ENCODE results near the gene PRPH. TPM values are rescaled to one million over a fixed set of nuclear protein-coding genes. Genes with fewer than 3 reads are reported as not detected.
A peak's percentile ranks its signal among the peaks of the same experiment; 100 is the strongest.
"Not testable (repeated sequence)": the region's sequence is repeated elsewhere in the genome, so short reads cannot be mapped to it uniquely, and the experiment has no call there.

PRPH gene
- polyA plus RNA-seq, 4 donors: 9.1 to 89.9 TPM; not detected in 2

DNA sequence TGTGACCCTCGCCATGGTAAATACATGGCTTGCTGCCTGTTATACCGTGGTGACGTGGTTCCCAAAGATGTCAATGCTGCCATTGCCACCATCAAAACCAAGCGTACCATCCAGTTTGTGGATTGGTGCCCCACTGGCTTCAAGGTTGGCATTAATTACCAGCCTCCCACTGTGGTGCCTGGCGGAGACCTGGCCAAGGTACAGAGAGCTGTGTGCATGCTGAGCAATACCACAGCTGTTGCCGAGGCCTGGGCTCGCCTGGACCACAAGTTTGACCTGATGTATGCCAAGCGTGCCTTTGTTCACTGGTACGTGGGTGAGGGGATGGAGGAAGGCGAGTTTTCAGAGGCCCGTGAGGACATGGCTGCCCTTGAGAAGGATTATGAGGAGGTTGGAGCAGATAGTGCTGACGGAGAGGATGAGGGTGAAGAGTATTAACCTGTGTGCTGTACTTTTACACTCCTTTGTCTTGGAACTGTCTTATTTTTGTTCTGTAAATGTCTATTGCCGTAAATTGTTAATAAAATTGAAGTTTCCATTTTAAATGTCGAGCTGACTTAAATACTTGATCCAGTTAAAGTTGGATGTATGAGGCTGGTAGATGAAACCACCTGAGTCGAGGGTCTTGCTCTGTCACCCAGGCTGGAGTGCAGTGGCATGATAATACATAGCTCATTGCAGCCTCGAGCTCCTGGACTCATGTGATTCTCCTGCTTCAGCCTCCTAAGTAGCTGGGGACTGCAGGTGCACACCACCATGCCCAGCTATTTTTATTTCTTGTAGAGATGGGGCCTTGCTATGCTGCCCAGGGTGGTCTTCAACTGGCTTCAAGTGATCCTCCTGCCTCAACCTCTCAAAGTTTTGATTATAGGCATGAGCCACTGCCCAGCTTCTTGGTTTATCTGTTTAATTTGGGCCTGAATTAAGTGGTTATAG is 21.9 kb upstream of the PRPH start:
- no peaks in the 10 kb centered on the region for H3K9me3 ChIP-seq (ENCODE audit: control insufficient read depth in 2 of 2, insufficient read depth in 1 of 2, low read depth in 1 of 2, low read length in 1 of 2)
- H3K4me3 ChIP-seq (ENCODE audit: low read depth in 1 of 3, low read length in 3 of 3): no peak overlapping the region
- H3K27ac ChIP-seq (ENCODE audit: low read depth in 1 of 3, low read length in 2 of 3): no peak overlapping the region
- DNase-seq (no peak), FAIRE-seq (no peak)
- 93 to 95% (median 93%) methylated on average over 16 of the region's 16 CpGs for WGBS, 3 donors
- H3K4me1 ChIP-seq (ENCODE audit: control insufficient read depth in 3 of 3, insufficient read depth in 2 of 3, low read depth in 1 of 3, low read length in 2 of 3): peaks cover 0 to 1% (median 0%) of the 10 kb centered on the region in 3 donors
- no peaks in the 10 kb centered on the region for H3K27me3 ChIP-seq (ENCODE audit: control insufficient read depth in 3 of 3, insufficient read depth in 3 of 3, low read length in 3 of 3)
- H3K36me3 ChIP-seq (ENCODE audit: control insufficient read depth in 3 of 3, insufficient read depth in 2 of 3, low read depth in 1 of 3, low read length in 3 of 3): peaks cover 12 to 46% (median 19%) of the 10 kb centered on the region in 3 donors

DNA sequence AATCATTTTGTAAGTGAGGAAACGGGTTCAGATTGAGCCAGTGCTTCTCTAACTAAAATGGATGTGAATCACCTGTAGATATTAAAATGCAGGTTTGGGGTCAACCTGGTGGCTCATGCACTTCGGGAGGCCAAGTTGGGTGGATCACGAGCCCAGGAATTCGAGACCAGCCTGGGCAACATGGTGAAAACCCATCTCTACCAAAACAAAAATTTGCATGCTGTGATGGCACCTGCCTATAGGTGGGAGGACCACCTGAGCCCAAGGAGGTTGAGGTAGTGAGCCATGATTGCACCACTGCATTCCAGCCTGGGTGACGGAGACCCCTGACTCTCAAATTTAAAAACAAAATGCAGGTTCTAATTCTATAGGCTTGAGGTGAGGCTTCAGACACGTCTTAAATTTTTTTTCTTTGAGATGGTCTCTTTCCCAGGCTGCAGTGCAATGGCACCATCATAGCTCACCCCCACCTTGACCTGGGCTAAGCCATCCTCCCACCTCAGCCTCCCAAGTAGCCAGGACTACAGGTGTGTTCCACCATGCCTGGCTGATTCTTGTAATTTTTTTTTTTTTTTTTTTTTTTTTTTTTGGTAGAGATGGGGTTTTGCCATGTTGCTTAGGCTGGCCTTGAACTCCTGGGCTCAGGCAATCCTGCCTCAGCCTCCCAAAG is 21.1 kb upstream of the PRPH start:
- Histone ChIP-seq H3K27ac (ENCODE audit: low read depth in 1 of 3, low read length in 2 of 3) (no peak overlapping the region), H3K4me3 (ENCODE audit: low read depth in 1 of 3, low read length in 3 of 3) (no peak overlapping the region), H3K27me3 (ENCODE audit: control insufficient read depth in 3 of 3, insufficient read depth in 3 of 3, low read length in 3 of 3) (no peaks in the 10 kb centered on the region), H3K9me3 (ENCODE audit: control insufficient read depth in 2 of 2, insufficient read depth in 1 of 2, low read depth in 1 of 2, low read length in 1 of 2) (no peaks in the 10 kb centered on the region), H3K36me3 (ENCODE audit: control insufficient read depth in 3 of 3, insufficient read depth in 2 of 3, low read depth in 1 of 3, low read length in 3 of 3) (peaks cover 12 to 46% (median 19%) of the 10 kb centered on the region in 3 donors), H3K4me1 (ENCODE audit: control insufficient read depth in 3 of 3, insufficient read depth in 2 of 3, low read depth in 1 of 3, low read length in 2 of 3) (peaks cover 0 to 1% (median 0%) of the 10 kb centered on the region in 3 donors)
- DNase-seq (no peak), FAIRE-seq (no peak)
- WGBS, 3 donors: 89 to 96% (median 94%) methylated on average over 6 of the region's 6 CpGs

DNA sequence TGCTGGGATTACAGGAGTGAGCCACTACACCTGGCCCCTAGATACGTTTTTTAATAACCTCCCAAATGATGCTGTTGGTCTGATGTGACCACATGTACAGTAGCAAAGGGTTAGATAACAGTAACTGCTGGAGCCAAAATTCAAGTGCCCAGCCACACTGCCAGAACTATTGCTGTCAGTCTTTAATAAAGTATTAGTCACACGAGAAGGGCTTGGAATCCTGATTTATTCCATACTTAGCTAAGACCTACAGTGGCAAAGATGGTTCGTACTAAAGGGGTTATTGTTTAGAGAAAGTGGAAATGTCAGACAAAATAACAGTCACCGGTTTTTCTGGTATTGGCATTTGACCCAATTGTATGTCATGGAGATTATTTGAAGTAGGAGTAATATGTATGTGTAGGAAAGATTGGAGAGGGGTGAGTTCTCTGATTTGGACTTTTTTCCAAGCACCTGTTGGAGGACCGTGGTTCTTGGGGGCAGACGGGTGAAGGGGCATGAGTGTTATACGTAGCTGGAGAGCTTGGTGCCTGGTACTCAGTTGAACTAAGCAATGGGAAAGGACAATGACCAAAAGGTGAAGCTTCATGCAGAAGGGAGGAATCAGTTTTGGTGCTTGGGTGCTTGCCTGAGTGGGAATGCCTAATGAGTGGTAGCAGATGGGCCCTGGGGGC is 20.4 kb upstream of the PRPH start:
- DNase-seq (no peak), FAIRE-seq (no peak)
- Histone ChIP-seq H3K4me3 (ENCODE audit: low read depth in 1 of 3, low read length in 3 of 3) (no peak overlapping the region), H3K27me3 (ENCODE audit: control insufficient read depth in 3 of 3, insufficient read depth in 3 of 3, low read length in 3 of 3) (no peaks in the 10 kb centered on the region), H3K36me3 (ENCODE audit: control insufficient read depth in 3 of 3, insufficient read depth in 2 of 3, low read depth in 1 of 3, low read length in 3 of 3) (peaks cover 12 to 39% (median 19%) of the 10 kb centered on the region in 3 donors), H3K4me1 (ENCODE audit: control insufficient read depth in 3 of 3, insufficient read depth in 2 of 3, low read depth in 1 of 3, low read length in 2 of 3) (peaks cover 0 to 3% (median 1%) of the 10 kb centered on the region in 3 donors), H3K27ac (ENCODE audit: low read depth in 1 of 3, low read length in 2 of 3) (no peak overlapping the region), H3K9me3 (ENCODE audit: control insufficient read depth in 2 of 2, insufficient read depth in 1 of 2, low read depth in 1 of 2, low read length in 1 of 2) (no peaks in the 10 kb centered on the region)
- WGBS, 3 donors: 77 to 81% (median 80%) methylated on average over 7 of the region's 7 CpGs

DNA sequence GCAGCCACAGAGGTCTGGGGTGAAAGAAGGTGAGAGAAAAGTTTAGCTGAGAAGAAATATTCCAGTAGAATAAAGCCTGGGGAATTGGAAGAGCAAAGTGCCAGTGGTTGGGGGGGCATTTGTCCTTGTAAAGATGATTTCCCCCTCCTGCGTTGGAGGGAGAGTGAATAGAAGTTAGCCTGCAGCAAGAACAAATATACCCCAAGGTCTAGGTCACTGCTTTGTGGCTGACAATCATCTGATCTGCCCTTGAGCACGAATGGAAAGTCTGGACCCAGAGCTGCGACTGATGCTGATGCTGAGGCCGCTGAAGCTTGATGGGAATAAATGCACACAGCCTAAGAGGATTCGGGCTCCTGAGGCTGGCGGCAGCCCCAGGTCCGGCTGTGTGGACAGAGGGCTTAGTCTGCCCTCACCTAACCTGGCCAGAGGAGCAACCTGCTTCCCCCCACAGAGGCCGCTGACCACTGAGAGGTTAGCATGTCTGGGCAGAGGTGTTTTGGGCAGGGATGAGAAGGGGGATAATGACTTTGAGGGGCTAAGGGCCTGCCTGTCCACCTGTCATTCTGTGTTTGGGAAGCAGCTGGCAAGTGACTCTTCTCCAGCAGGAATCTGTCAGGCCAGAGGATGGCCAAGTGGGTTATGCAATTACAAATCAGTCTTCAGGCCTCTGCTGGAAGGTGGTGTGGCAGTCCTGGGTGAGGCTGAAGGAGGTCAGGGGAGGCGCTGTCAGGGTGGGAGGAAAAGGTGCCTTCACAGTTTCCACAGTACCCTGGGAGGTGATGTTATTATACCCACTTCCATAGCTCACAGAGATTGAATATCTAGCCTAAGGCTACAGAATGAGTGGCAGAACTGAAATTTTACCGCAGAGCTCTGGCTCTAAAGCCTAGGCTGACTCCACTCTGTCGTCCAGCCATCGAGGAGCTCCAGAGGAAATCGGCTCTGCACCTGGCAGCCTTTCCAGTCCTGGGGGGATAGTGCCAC is 18.4 kb upstream of the PRPH start:
- Histone ChIP-seq H3K27ac (ENCODE audit: low read depth in 1 of 3, low read length in 2 of 3) (no peak overlapping the region), H3K27me3 (ENCODE audit: control insufficient read depth in 3 of 3, insufficient read depth in 3 of 3, low read length in 3 of 3) (no peaks in the 10 kb centered on the region), H3K36me3 (ENCODE audit: control insufficient read depth in 3 of 3, insufficient read depth in 2 of 3, low read depth in 1 of 3, low read length in 3 of 3) (peaks cover 3 to 27% (median 5%) of the 10 kb centered on the region in 3 donors), H3K4me3 (ENCODE audit: low read depth in 1 of 3, low read length in 3 of 3) (no peak overlapping the region), H3K9me3 (ENCODE audit: control insufficient read depth in 2 of 2, insufficient read depth in 1 of 2, low read depth in 1 of 2, low read length in 1 of 2) (no peaks in the 10 kb centered on the region), H3K4me1 (ENCODE audit: control insufficient read depth in 3 of 3, insufficient read depth in 2 of 3, low read depth in 1 of 3, low read length in 2 of 3) (peaks cover 0 to 7% (median 0%) of the 10 kb centered on the region in 3 donors)
- no peak for FAIRE-seq
- no peak for DNase-seq
- 83 to 85% (median 83%) methylated on average over 13 of the region's 13 CpGs for WGBS, 3 donors

DNA sequence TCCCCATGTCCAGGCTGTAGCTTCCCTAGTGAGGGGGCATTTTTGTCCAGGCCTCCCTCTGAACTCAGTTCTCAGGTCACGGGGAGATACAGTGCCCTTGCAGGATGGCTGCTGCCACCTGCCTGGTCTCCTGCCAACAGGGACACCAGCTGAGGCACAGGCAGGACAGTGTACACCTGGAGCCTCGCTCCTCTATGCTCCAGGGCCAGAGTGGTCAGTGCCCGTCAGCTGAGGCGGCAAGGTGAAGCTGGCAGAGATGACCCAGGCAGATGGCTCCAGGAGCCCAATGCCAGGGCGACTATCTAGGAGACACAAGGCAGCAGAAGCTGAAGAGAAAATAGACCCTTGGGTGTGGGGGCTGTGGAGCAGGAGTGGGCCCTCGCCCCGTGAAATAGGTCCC is 17.5 kb upstream of the PRPH start:
- no peak overlapping the region for H3K4me3 ChIP-seq (ENCODE audit: low read depth in 1 of 3, low read length in 3 of 3)
- H3K4me1 ChIP-seq (ENCODE audit: control insufficient read depth in 3 of 3, insufficient read depth in 2 of 3, low read depth in 1 of 3, low read length in 2 of 3): peaks cover 0 to 7% (median 0%) of the 10 kb centered on the region in 3 donors
- H3K36me3 ChIP-seq (ENCODE audit: control insufficient read depth in 3 of 3, insufficient read depth in 2 of 3, low read depth in 1 of 3, low read length in 3 of 3): peaks cover 0 to 22% (median 3%) of the 10 kb centered on the region in 3 donors
- no peaks in the 10 kb centered on the region for H3K9me3 ChIP-seq (ENCODE audit: control insufficient read depth in 2 of 2, insufficient read depth in 1 of 2, low read depth in 1 of 2, low read length in 1 of 2)
- FAIRE-seq: no peak
- no peaks in the 10 kb centered on the region for H3K27me3 ChIP-seq (ENCODE audit: control insufficient read depth in 3 of 3, insufficient read depth in 3 of 3, low read length in 3 of 3)
- DNase-seq: no peak
- no peak overlapping the region for H3K27ac ChIP-seq (ENCODE audit: low read depth in 1 of 3, low read length in 2 of 3)
- WGBS, 3 donors: 70 to 88% (median 79%) methylated on average over 7 of the region's 7 CpGs

DNA sequence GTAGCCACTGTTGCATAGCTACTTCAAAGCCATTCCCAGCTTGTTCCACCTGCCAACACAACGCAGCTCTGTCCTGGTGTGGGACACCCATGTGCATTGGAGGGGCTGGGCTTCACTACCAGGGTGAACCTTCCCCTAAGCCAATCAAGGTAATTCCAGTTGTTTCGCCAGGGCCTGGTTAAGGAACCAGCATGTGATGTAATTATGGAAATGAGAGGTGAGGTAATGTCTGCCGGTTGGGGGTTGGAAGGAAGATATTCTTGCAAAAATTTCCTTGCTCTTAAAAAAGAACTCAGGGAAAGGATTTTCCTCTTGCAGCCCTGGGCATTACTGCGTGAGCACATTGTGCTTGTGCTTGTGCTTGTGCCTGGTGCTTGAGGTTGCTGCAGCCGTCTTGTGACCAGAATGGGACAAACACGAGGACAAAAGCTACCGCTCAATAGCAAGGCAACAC is 15.2 kb upstream of the PRPH start:
- Histone ChIP-seq H3K4me1 (ENCODE audit: control insufficient read depth in 3 of 3, insufficient read depth in 2 of 3, low read depth in 1 of 3, low read length in 2 of 3) (peaks cover 0 to 7% (median 0%) of the 10 kb centered on the region in 3 donors), H3K9me3 (ENCODE audit: control insufficient read depth in 2 of 2, insufficient read depth in 1 of 2, low read depth in 1 of 2, low read length in 1 of 2) (no peaks in the 10 kb centered on the region), H3K27me3 (ENCODE audit: control insufficient read depth in 3 of 3, insufficient read depth in 3 of 3, low read length in 3 of 3) (no peaks in the 10 kb centered on the region), H3K36me3 (ENCODE audit: control insufficient read depth in 3 of 3, insufficient read depth in 2 of 3, low read depth in 1 of 3, low read length in 3 of 3) (peaks cover 0 to 3% (median 0%) of the 10 kb centered on the region in 3 donors), H3K27ac (ENCODE audit: low read depth in 1 of 3, low read length in 2 of 3) (peak overlapping the region in 1 of 3 donors; percentile 6), H3K4me3 (ENCODE audit: low read depth in 1 of 3, low read length in 3 of 3) (no peak overlapping the region)
- DNase-seq: peak; percentile 42 to 74
- 26 to 51% (median 36%) methylated on average over 7 of the region's 7 CpGs for WGBS, 3 donors
- no peak for FAIRE-seq

DNA sequence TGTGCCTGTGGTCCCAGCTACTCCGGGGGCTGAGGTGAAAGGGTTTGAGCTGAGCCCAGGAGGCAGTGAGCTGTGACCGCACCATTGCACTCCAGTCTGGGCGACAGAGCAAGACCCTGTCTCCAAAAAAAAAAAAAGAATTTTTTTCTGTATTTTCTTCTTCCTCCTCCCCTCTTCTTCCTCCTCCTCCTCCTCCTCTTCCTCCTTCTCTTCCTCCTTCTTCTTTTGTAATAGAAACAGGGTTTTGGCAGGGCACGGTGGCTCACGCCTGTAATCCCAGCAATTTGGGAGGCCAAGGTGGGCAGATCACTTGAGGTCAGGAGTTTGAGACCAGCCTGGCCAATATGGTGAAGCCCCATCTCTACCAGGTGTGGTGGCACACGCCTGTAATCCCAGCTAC is 14.4 kb upstream of the PRPH start:
- H3K27ac ChIP-seq (ENCODE audit: low read depth in 1 of 3, low read length in 2 of 3): not testable (repeated sequence)

More for the DNA sequence above, 14.4 kb upstream of the PRPH start:
- not testable (repeated sequence) for H3K27me3 ChIP-seq (ENCODE audit: control insufficient read depth in 3 of 3, insufficient read depth in 3 of 3, low read length in 3 of 3); H3K4me1 ChIP-seq (ENCODE audit: control insufficient read depth in 3 of 3, insufficient read depth in 2 of 3, low read depth in 1 of 3, low read length in 2 of 3); DNase-seq; FAIRE-seq; H3K9me3 ChIP-seq (ENCODE audit: control insufficient read depth in 2 of 2, insufficient read depth in 1 of 2, low read depth in 1 of 2, low read length in 1 of 2); H3K4me3 ChIP-seq (ENCODE audit: low read depth in 1 of 3, low read length in 3 of 3); H3K36me3 ChIP-seq (ENCODE audit: control insufficient read depth in 3 of 3, insufficient read depth in 2 of 3, low read depth in 1 of 3, low read length in 3 of 3)
- 88 to 91% (median 89%) methylated on average over 6 of the region's 6 CpGs for WGBS, 3 donors
